GM18520 (cell line): ENCODE results near the gene KCNAB3.

ENCODE experiments used
- ATAC-seq: cut with Tn5 transposase; IDR thresholded peaks from one replicate; pipeline ENCODE4 v1.9.1; 2021; ENCODE audit not compliant: unreplicated experiment

KCNAB3 gene

GRCh38 chr17:7940743-7941142 is 11.1 kb upstream of the KCNAB3 start:
- no peak for ATAC-seq

GRCh38 chr17:7940034-7940433 is 10.4 kb upstream of the KCNAB3 start:
- ATAC-seq: no peak

- ATAC-seq: no peak
Observed at GRCh38 chr17:7935859-7936258, 6.2 kb upstream of the KCNAB3 start.

GRCh38 chr17:7932949-7933348 is 3.3 kb upstream of the KCNAB3 start:
- ATAC-seq: no peak

GRCh38 chr17:7932483-7932891 is 2.8 kb upstream of the KCNAB3 start:
- no peak for ATAC-seq

- ATAC-seq: peak; percentile 94
Observed at GRCh38 chr17:7931709-7932482, 2.2 kb upstream of the KCNAB3 start, which contains the start of the genes CNTROB and TRAPPC1. Gene CNTROB, plus strand, starts transcription at chr17:7932206. Its CDS starts 874 bp downstream, at chr17:7933080. Gene TRAPPC1, minus strand, starts transcription at chr17:7931946. Its CDS starts 117 bp downstream, at chr17:7931829.

GRCh38 chr17:7930841-7931631 is 1.4 kb upstream of the KCNAB3 start:
- ATAC-seq: no peak

- ATAC-seq: no peak
Observed at GRCh38 chr17:7927596-7927995, 2.1 kb downstream of the KCNAB3 start.

- ATAC-seq: no peak
Observed at GRCh38 chr17:7922845-7923628, 6.6 kb downstream of the KCNAB3 start.

GRCh38 chr17:7922269-7922844 is 7.3 kb downstream of the KCNAB3 start:
- ATAC-seq: no peak

GRCh38 chr17:7916808-7917207 is 12.8 kb downstream of the KCNAB3 start:
- ATAC-seq: no peak

GRCh38 chr17:7916385-7916682 is 13.3 kb downstream of the KCNAB3 start:
- ATAC-seq: no peak

- ATAC-seq: peak; percentile 69
Observed at GRCh38 chr17:7915611-7916384, 13.9 kb downstream of the KCNAB3 start, which contains the start of gene RNF227. Gene RNF227, minus strand, starts transcription at chr17:7916289. Its CDS starts 94 bp downstream, at chr17:7916195.

GRCh38 chr17:7915179-7915610 is 14.5 kb downstream of the KCNAB3 start:
- ATAC-seq: peak; percentile 14

GRCh38 chr17:7912927-7913524 is 16.6 kb downstream of the KCNAB3 start:
- no peak for ATAC-seq

GRCh38 chr17:7911116-7911515 is 18.5 kb downstream of the KCNAB3 start:
- no peak for ATAC-seq

- no peak for ATAC-seq
Observed at GRCh38 chr17:7910711-7911110, 18.9 kb downstream of the KCNAB3 start.

GRCh38 chr17:7910281-7910680 is 19.4 kb downstream of the KCNAB3 start:
- ATAC-seq: no peak

- no peak for ATAC-seq
Observed at GRCh38 chr17:7909089-7909488, 20.6 kb downstream of the KCNAB3 start.
